AG08395 (cell line): ENCODE measurements around the gene SLC11A1.
A peak's percentile ranks its signal among the peaks of the same experiment; 100 is the strongest.

Experiments used
- DNase-seq: peaks from one replicate; pipeline ENCODE4 v3.0.0; 2012; ENCODE audit warnings: mixed read lengths, low spot score

The SLC11A1 gene

GRCh38 chr2:218393750-218394290 is 11.7 kb downstream of the SLC11A1 start:
- DNase-seq, result no peak

GRCh38 chr2:218394298-218395089 is 12.4 kb downstream of the SLC11A1 start:
- no peak for DNase-seq

DNA sequence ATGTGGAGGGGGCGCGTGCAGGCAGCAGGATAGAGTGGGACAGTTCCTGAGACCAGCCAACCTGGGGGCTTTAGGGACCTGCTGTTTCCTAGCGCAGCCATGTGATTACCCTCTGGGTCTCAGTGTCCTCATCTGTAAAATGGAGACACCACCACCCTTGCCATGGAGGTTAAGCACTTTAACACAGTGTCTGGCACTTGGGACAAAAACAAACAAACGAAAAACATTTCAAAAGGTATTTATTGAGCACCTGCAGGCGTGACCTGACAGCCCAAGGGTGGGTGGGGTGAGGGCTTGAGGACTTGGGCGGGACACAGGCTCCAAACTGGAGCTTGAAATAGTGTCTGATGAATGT is 13.0 kb downstream of the SLC11A1 start:
- DNase-seq, result no peak

- DNase-seq, result no peak
Observed at GRCh38 chr2:218395456-218395825, 13.4 kb downstream of the SLC11A1 start.

DNA sequence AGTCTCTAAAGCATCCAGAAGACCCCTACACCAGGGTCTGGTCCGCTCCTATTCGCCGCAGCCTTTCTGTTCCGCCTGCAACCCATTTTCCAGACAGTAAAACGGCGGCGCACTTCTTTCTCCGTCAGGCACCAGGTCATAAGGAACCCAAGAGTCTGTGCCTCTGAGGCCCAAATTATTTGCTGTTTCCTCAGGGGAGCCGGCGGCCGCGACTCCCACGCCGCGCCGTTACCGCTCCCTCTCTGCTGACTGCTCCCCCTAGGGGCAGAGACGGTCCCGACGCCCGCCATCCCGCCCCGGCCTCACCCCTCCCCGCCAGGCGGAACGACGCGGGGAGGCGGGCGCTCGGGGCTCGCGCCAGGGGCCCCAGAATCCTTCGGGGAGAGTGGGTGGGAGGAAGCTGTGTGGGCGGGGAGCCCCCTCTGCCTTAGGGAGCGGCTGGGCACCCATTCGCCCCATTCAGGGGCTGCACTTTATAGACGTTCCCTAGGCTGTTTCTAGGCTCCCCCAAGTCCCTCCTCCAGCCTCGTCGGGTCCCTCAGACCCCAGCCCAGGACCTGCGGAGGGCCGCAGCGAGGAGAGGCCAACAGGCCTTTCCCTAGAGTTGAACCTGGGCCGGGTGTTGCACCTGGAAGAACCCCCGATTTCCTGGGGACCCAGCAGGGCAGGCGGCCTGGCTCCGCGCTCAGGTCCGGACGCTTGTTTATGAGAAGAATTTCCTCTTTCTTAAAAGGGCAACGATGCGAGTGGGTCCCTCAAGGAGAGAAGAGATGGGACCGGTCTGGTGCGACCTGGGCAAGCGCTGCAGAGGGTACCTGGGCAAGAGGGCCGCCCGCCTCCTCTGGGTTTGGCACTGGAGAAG is 14.0 kb downstream of the SLC11A1 start:
- DNase-seq, result peak; percentile 92

DNA sequence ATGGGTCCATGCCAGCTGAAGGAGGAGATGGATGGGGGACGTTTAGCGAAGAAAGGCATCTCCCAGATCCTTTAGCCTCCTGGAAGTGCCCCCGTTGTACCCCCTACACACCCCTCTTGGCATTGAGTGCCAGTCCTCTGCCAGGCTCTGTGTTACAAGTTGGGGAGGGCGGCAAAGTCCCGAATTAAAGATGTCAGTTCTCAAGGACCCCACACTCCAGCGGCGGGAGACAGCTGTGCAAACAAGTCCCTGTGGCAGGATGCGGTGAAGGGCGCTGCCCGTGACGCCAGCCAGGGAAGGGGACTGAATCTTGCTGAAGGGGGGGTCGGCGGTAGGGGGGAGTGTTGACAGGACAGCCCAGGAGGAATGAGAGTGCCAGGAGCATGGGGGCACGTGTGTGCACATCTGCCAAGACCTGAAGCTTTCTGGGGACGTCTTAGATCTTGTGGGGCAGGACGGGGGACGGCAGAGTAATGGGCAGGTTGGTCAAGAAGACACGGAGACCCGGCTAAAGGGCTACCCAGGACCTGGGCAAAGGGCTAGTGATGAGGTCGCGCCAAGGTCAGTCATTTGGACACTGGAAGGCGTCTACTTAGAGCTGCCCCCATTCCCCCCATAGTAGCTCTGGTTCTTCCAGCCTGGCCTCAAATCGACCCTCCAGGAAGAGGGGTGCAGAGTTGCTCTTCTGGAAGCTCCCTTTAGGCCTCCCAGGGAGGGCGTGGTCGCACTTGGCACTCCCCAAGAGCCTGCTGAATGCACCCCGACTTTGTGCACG is 14.8 kb downstream of the SLC11A1 start:
- peak; percentile 26 for DNase-seq

DNA sequence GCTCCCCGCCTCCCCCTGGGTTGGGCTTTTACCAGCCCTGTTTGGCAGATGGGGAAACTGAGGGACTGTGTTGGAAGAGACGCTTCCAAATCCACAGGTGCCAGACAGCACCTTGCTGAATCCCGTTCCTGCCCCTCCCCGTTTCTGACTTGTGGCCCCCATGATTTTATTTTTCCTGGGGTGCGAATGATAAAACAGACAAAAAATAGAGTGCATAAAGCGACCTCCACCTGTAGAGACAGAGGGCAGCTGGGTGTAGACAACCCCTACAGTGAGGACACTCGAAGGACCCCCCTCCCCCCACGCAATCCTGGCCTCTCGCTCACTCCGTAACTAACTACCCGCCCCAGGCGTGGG is 15.4 kb downstream of the SLC11A1 start:
- DNase-seq, result no peak

- DNase-seq, result peak; percentile 52
Observed at GRCh38 chr2:218397820-218398436, 15.9 kb downstream of the SLC11A1 start.

DNA sequence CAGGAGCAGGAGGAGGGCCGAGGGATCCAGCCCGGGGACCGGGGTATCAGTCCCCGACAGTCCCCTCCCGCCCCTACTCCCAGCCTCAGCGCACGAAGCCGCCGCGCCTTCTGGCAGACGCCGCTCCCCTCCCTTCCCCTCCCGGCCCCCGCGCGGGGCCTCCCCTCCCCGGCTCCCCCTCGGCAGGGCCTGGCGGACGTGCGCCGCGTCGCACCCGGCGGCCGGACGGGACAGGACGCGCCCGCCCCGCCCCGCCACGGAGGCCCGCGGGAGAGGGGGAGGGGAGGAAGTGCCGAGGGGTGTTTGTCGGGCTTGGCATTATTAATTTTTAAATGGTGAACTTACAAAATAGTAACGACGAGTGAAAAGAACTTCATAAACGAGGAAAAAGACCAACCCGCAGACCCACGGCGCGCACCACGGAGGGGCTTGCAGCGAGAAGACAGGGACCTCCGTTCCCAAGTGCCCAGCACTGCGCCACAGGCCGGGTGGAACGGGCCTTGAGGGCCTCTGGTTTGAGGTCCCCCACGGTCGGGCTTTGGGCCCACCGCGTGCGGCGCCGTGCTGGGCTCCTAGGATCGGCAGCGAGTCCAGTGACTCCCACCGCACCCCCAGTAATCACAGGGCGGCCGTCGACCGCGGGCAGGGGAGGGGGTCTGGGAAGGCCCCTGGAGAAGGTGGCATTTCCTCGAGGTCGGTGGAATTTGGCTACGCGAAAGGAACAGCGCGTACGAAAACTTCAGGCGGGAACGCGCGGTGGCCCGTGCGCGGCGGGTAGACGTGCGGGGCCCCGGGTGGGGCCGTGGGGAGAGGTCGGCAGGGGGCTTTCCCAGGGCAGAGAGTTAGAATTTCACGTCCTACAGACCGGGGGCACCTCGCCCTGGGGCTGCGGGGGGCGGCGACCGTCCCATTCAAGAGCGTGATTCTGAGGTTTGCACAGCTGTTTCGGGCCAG is 16.6 kb downstream of the SLC11A1 start:
- DNase-seq, result peak; percentile 71

DNA sequence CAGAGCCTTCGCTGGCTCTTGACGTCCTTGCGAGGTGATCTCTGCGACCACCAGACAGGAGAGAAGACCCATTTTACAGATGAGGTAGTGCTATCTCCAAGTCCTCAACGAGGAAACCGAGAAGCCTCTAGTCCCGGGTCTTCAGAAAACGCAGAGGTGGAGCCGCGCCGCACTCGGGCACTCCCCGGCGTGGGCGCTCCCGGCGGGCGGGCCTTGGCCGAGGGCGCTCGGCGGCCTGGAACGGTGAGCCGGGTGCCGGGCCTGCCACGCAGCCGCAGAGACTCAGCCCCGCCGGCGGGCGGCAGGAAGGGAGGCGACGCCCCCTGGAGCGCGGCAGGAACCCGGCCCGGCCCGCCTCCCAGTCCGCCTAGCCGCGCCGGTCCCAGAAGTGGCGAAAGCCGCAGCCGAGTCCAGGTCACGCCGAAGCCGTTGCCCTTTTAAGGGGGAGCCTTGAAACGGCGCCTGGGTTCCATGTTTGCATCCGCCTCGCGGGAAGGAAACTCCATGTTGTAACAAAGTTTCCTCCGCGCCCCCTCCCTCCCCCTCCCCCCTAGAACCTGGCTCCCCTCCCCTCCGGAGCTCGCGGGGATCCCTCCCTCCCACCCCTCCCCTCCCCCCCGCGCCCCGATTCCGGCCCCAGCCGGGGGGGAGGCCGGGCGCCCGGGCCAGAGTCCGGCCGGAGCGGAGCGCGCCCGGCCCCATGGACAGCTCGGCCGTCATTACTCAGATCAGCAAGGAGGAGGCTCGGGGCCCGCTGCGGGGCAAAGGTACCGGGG is 17.5 kb downstream of the SLC11A1 start, which contains the start of gene CTDSP1:
TSS of gene CTDSP1 (plus strand) at position 478 of the 776 bp plus-strand sequence. CDS start at position 701, 223 bp downstream.
- peak; percentile 95 for DNase-seq

GRCh38 chr2:218400167-218400929 is 18.3 kb downstream of the SLC11A1 start:
- DNase-seq, result no peak

DNA sequence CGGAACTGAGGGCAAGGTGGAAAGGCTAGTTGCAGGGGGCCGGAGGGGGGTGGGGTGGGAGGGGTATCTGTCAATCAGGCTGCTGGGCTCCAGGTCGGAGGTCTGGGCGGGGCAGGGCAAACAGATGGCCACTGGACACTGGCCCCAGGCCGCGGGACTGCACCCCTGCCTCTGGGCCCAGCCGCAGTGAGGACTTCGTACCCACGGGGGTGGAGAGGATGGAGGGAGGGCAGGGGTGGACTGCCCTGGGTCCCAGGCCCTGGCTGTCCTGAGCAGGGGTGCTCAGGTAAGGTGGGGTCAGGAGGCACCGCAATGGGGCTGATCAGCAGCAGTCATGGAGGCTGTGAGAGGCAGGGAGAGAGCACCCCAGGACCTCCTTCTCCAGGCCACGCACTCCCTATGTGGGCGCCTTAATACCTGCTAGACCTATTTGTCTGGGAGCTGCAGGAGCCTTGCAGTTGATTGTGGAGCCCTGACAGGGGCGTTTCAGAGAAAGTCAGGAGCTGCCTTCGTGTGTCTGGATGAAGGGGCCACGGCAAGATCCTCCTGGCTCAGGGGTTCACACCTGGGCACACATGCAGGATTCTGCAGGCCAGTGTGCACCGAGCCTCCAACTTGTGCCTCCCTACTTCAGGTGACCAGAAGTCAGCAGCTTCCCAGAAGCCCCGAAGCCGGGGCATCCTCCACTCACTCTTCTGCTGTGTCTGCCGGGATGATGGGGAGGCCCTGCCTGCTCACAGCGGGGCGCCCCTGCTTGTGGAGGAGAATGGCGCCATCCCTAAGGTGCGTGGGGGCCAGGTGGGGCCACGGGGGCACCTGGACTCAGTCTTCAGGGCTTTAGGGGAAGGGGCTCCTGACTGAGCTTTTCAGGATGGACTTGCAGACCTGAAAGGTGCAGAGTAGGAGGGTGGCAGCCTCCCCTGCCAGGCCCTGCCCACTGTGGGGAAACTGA is 19.1 kb downstream of the SLC11A1 start:
- DNase-seq, result no peak

DNA sequence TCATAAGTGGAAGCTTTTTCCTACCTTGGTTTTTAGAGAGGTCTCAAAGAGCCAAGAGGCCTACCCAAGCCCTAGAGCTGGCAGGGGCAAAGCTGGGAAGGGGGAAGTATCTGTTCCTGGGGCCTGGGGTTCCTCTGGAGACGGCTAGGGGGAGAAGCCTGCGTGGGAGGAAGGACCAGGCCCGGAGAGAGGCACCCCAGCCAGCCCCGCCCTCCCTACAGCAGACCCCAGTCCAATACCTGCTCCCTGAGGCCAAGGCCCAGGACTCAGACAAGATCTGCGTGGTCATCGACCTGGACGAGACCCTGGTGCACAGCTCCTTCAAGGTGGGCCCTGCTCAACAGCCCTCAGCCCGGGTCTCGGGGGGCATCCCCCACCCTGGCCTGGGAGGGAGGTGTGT is 19.8 kb downstream of the SLC11A1 start:
- DNase-seq, result no peak

DNA sequence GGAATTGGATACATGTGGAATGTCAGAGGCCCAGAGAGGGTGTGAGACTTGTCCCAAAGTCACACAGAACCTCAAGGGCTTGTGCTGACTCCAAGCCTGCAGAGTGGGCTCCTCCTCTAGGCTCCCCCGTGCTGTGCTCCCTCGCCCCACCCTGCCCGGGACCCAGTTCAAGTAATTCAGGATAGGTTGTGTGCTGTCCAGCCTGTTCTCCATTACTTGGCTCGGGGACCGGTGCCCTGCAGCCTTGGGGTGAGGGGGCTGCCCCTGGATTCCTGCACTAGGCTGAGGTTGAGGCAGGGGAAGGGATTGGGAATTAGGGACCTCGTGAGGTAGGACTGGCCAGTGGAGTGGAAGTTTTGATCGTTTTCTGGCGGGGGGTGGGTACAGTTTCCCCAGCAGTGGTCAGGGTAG is 20.4 kb downstream of the SLC11A1 start:
- DNase-seq, result no peak

DNA sequence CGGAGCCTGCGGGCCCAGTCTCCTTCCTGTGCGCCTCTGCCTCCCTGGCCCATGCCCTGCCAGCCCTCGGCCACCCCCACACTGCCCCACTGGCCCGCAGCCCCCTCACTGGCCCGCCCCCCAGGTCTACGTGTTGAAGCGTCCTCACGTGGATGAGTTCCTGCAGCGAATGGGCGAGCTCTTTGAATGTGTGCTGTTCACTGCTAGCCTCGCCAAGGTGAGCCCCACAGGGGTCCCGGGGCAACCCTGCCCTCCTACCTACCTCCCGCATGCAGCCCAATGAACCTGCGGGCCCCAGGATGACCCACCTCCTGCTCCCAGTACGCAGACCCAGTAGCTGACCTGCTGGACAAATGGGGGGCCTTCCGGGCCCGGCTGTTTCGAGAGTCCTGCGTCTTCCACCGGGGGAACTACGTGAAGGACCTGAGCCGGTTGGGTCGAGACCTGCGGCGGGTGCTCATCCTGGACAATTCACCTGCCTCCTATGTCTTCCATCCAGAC is 20.9 kb downstream of the SLC11A1 start:
- no peak for DNase-seq

GRCh38 chr2:218403810-218404209 is 21.7 kb downstream of the SLC11A1 start:
- DNase-seq, result no peak

DNA sequence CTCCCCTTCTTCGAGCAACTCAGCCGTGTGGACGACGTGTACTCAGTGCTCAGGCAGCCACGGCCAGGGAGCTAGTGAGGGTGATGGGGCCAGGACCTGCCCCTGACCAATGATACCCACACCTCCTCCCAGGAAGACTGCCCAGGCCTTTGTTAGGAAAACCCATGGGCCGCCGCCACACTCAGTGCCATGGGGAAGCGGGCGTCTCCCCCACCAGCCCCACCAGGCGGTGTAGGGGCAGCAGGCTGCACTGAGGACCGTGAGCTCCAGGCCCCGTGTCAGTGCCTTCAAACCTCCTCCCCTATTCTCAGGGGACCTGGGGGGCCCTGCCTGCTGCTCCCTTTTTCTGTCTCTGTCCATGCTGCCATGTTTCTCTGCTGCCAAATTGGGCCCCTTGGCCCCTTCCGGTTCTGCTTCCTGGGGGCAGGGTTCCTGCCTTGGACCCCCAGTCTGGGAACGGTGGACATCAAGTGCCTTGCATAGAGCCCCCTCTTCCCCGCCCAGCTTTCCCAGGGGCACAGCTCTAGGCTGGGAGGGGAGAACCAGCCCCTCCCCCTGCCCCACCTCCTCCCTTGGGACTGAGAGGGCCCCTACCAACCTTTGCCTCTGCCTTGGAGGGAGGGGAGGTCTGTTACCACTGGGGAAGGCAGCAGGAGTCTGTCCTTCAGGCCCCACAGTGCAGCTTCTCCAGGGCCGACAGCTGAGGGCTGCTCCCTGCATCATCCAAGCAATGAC is 22.4 kb downstream of the SLC11A1 start:
- DNase-seq, result no peak
